Measurements from ENCODE around the gene CABP4. TPM values are rescaled to one million over a fixed set of nuclear protein-coding genes. Genes with fewer than 3 reads are reported as not detected.
A peak's percentile ranks its signal among the peaks of the same experiment; 100 is the strongest.

Gene CABP4
- total RNA-seq, 1 experiment from 2014 or later = 24.8 TPM

GRCh38 chr11:67418476-67419281 lies 36.5 kb upstream of the CABP4 start:
- H3K4me1 Mint-ChIP-seq (ENCODE audit: low read depth, unreplicated experiment) = peaks cover 26% of the 10 kb centered on the region
- H3K36me3 Mint-ChIP-seq (ENCODE audit: insufficient read depth, unreplicated experiment) = peaks cover 29% of the 10 kb centered on the region
- H3K4me3 Mint-ChIP-seq (ENCODE audit: low read depth, unreplicated experiment) = no peak overlapping the region
- no peak for DNase-seq
- no peaks in the 10 kb centered on the region for H3K9me3 Mint-ChIP-seq (ENCODE audit: low read depth, unreplicated experiment)
- CTCF ChIA-PET = interaction anchor here (0.5 kb wide), 1 partner anchor 42 kb away, joined by 4 read pairs; no protein-coding TSS in a partner anchor
- intact Hi-C loops (cut with micrococcal nuclease; ENCODE audit: unreplicated experiment) = no loop called here
- H3K27ac Mint-ChIP-seq (ENCODE audit: unreplicated experiment) = no peak overlapping the region
- no TSS peak for BruUV-seq (replicated peaks)
- peaks cover 26% of the 10 kb centered on the region for H3K27me3 Mint-ChIP-seq (ENCODE audit: unreplicated experiment)
- TF ChIP-seq CTCF (IDR thresholded peaks at IDR 0.05; ENCODE audit: unreplicated experiment) = no peak

- Mint-ChIP-seq H3K4me3 (ENCODE audit: low read depth, unreplicated experiment) (no peak overlapping the region), H3K4me1 (ENCODE audit: low read depth, unreplicated experiment) (peaks cover 26% of the 10 kb centered on the region), H3K9me3 (ENCODE audit: low read depth, unreplicated experiment) (no peaks in the 10 kb centered on the region), H3K36me3 (ENCODE audit: insufficient read depth, unreplicated experiment) (peaks cover 29% of the 10 kb centered on the region), H3K27me3 (ENCODE audit: unreplicated experiment) (peaks cover 23% of the 10 kb centered on the region), H3K27ac (ENCODE audit: unreplicated experiment) (no peak overlapping the region)
- intact Hi-C loops (cut with micrococcal nuclease; ENCODE audit: unreplicated experiment) = loop anchor here (10.0 kb wide), 1 partner anchor 85 kb away; the partner anchor contains the start of genes CDK2AP2 and PITPNM1
- TF ChIP-seq CTCF (IDR thresholded peaks at IDR 0.05; ENCODE audit: unreplicated experiment) = no peak
- no TSS peak for BruUV-seq (replicated peaks)
- DNase-seq = no peak
- CTCF ChIA-PET = interaction anchor here (0.5 to 0.6 kb wide), 2 partner anchors 28 to 42 kb away, joined by 3 to 4 read pairs; partner anchors contain the start of gene RAD9A
These were observed 35.7 kb upstream of the CABP4 start for GRCh38 chr11:67419325-67420049.

DNA sequence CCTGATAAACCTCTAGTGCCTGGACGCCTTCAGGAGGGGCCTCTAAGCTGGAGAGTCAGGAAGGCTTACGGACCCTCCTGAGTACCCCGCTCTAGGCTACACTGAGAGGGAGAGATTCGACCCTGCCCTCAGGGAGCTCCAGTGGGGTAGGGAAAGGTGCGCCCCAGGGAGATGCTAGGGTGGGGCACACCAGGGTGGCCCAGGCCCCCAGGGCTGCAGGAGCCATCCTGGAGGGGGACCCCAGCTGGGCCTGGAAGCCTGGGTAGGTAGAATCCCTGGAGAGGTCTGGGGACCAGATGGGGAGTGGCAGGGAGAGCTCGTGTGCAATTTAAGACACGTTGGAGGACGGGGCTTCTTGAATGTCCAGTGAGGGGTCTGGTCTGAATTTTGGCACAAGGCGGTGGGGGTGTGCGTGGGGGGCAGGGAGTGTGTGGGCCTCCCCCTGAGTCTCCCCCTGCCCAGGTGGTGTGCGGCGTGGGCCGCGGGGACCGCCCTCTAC lies 35.0 kb upstream of the CABP4 start:
- Mint-ChIP-seq H3K36me3 (ENCODE audit: insufficient read depth, unreplicated experiment) (peaks cover 29% of the 10 kb centered on the region), H3K27me3 (ENCODE audit: unreplicated experiment) (peaks cover 16% of the 10 kb centered on the region), H3K27ac (ENCODE audit: unreplicated experiment) (no peak overlapping the region), H3K9me3 (ENCODE audit: low read depth, unreplicated experiment) (no peaks in the 10 kb centered on the region), H3K4me3 (ENCODE audit: low read depth, unreplicated experiment) (peak overlapping the region; percentile 81), H3K4me1 (ENCODE audit: low read depth, unreplicated experiment) (peaks cover 26% of the 10 kb centered on the region)
- TSS peak; percentile 19 for BruUV-seq (replicated peaks)
- CTCF ChIA-PET = interaction anchor here (0.5 to 2.4 kb wide), 3 partner anchors 18 to 33 kb away, joined by 3 to 6 read pairs (median 4); partner anchors contain the start of genes PPP1CA and RAD9A
- no peak for TF ChIP-seq CTCF (IDR thresholded peaks at IDR 0.05; ENCODE audit: unreplicated experiment)
- DNase-seq = no peak
- intact Hi-C loops (cut with micrococcal nuclease; ENCODE audit: unreplicated experiment) = loop anchor here (10.0 kb wide), 1 partner anchor 85 kb away; the partner anchor contains the start of genes CDK2AP2 and PITPNM1
